HepG2 (cell line): ENCODE data around the gene LMF2. TPM values are rescaled to one million over a fixed set of nuclear protein-coding genes. Genes with fewer than 3 reads are reported as not detected.

Experiments used
- ATAC-seq: fragments of 200-7000 bp; cut with Tn5 transposase; 3 replicates; pipeline ENCODE4 v1.9.1; 2020; ENCODE audit warnings: mild to moderate bottlenecking, moderate library complexity
- BruUV-seq: library from RNA; stranded (reverse); fragments of 400-500 nt; replicated peaks from 2 replicates; lab custom pipeline; 2021; lab: Mats Ljungman, UMichigan
- CTCF ChIA-PET: fragments of 300-600 bp; formaldehyde crosslinking; extraction: SDS; loops from one replicate; lab custom pipeline; 2021; ENCODE audit warnings: low total read pairs, inconsistent platforms, low intra/inter-chr PET ratio; lab: Yijun Ruan, JAX
- POLR2A ChIA-PET: fragments of 350-600 bp; sonication (Branson Sonifier 250); formaldehyde crosslinking; loops from one replicate; lab custom pipeline; 2020; ENCODE audit warnings: antibody characterized with exemption, inconsistent platforms; lab: Yijun Ruan, JAX
- DNase-seq: peaks from one replicate; pipeline ENCODE4 v3.0.0-alpha.2; 2015; ENCODE audit warnings: low spot score
- FAIRE-seq: peaks from 3 replicates; lab custom pipeline; 2011; peaks lifted over from hg19 to GRCh38; lab: Jason Lieb, UNC
- H2AFZ ChIP-seq: one replicate; pipeline ENCODE4 v1.6.1; 2011; ENCODE audit warnings: low read length, inconsistent platforms
- H3K27ac ChIP-seq: fragments of 300-600 bp; 3 replicates; pipeline ENCODE4 v1.8.0; 2011; ENCODE audit warnings: mixed run types, mild to moderate bottlenecking, mixed read lengths, low read length, inconsistent platforms; ENCODE audit not compliant: insufficient read depth; ENCODE audit errors: extremely low read length
- H3K27me3 ChIP-seq, 2 experiments: fragments of 200-600 bp in 1 of 2; 2 replicates in 1 of 2; 3 replicates in 1 of 2; pipeline versions ENCODE4 v1.6.0 to v1.8.0; 2011; ENCODE audit warnings: low read length in 2 of 2, mild to moderate bottlenecking in 2 of 2, moderate library complexity in 2 of 2, inconsistent platforms in 1 of 2; ENCODE audit not compliant: insufficient read depth in 2 of 2, control insufficient read depth in 1 of 2
- H3K36me3 ChIP-seq, 2 experiments: fragments of 200-600 bp in 1 of 2; replicated peaks in 1 of 2; 2 replicates in 1 of 2; 3 replicates in 1 of 2; pipeline versions ENCODE4 v1.5.1 to v1.8.0; 2011; ENCODE audit warnings: low read length in 2 of 2, inconsistent platforms in 1 of 2; ENCODE audit not compliant: insufficient read depth in 2 of 2, control insufficient read depth in 1 of 2
- H3K4me1 ChIP-seq: 2 replicates; pipeline ENCODE4 v1.5.1; 2012; ENCODE audit warnings: low read length, inconsistent platforms; ENCODE audit not compliant: insufficient read depth
- H3K4me2 ChIP-seq: 2 replicates; pipeline ENCODE4 v1.6.0; 2011; ENCODE audit warnings: low read depth, low read length, inconsistent platforms
- H3K4me3 ChIP-seq, 3 experiments: fragments of 200-600 bp in 1 of 3; sonication (generic), shearing (Covaris generic) in 1 of 3; replicated peaks in 1 of 3; 2 replicates each; pipeline ENCODE4 v1.5.1; 2011 to 2016; ENCODE audit warnings: low read length in 3 of 3, inconsistent platforms in 2 of 3, low read depth in 2 of 3, mild to moderate bottlenecking in 2 of 3, control low read depth in 1 of 3, mixed read lengths in 1 of 3; ENCODE audit not compliant: insufficient read depth in 1 of 3
- H3K79me2 ChIP-seq: one replicate; pipeline ENCODE4 v1.6.1; 2011; ENCODE audit warnings: low read length, inconsistent platforms; ENCODE audit not compliant: insufficient read depth
- H3K9ac ChIP-seq: 2 replicates; pipeline ENCODE4 v1.6.0; 2011; ENCODE audit warnings: mild to moderate bottlenecking, low read depth, low read length, inconsistent platforms; ENCODE audit not compliant: insufficient read depth
- H3K9me3 ChIP-seq: 2 replicates; pipeline ENCODE4 v1.5.1; 2012; ENCODE audit warnings: mild to moderate bottlenecking, low read length
- H4K20me1 ChIP-seq: 2 replicates; pipeline ENCODE4 v1.6.0; 2011; ENCODE audit warnings: inconsistent platforms, mild to moderate bottlenecking, low read length, moderate library complexity; ENCODE audit not compliant: insufficient read depth
- GATA4 ChIP-seq: sonication (generic); IDR thresholded peaks from 2 replicates; pipeline ENCODE4 v1.6.1; 2016; ENCODE audit warnings: antibody characterized with exemption, low read depth, borderline replicate concordance
- HOMEZ ChIP-seq: IDR thresholded peaks from 2 replicates; pipeline ENCODE4 v1.6.1; 2016; ENCODE audit warnings: low read depth
- MAZ ChIP-seq, 2 experiments: sonication (generic) in 1 of 2; formaldehyde crosslinking in 1 of 2; IDR thresholded peaks; 2 replicates each; pipeline versions ENCODE4 v1.5.0 to v1.6.1; 2012 to 2020; ENCODE audit warnings: low read depth in 2 of 2, mild to moderate bottlenecking in 2 of 2, borderline replicate concordance in 1 of 2, improper control_type of control experiment in 1 of 2, low read length in 1 of 2, missing genetic modification reagents in 1 of 2, moderate library complexity in 1 of 2
- RARG ChIP-seq: sonication (generic); formaldehyde crosslinking; IDR thresholded peaks from 2 replicates; pipeline ENCODE4 v1.4.0; 2020; ENCODE audit warnings: low read depth, mild to moderate bottlenecking, missing genetic modification reagents
- RCOR2 ChIP-seq: IDR thresholded peaks from 2 replicates; pipeline ENCODE4 v1.6.1; 2016; ENCODE audit warnings: missing biosample characterization, missing genetic modification reagents
- SKI ChIP-seq: fragments of 450-650 bp; IDR thresholded peaks from one replicate; pipeline ENCODE4 v1.6.1; 2018; ENCODE audit warnings: mild to moderate bottlenecking; ENCODE audit not compliant: partially characterized antibody
- SMAD9 ChIP-seq: sonication (generic); formaldehyde crosslinking; IDR thresholded peaks from 2 replicates; pipeline ENCODE4 v1.5.1; 2020; ENCODE audit warnings: mild to moderate bottlenecking, missing genetic modification reagents
- SOX6 ChIP-seq, 2 experiments: fragments of 450-650 bp in 1 of 2; sonication (generic) in 1 of 2; formaldehyde crosslinking in 1 of 2; IDR thresholded peaks; 2 replicates each; pipeline versions ENCODE4 v1.4.0 to v1.6.1; 2017 to 2020; ENCODE audit warnings: antibody characterized with exemption in 1 of 2, mild to moderate bottlenecking in 1 of 2, missing genetic modification reagents in 1 of 2
- STAT5B ChIP-seq: sonication (generic); formaldehyde crosslinking; IDR thresholded peaks from 2 replicates; pipeline ENCODE4 v1.4.0; 2020; ENCODE audit warnings: missing genetic modification reagents
- XBP1 ChIP-seq: sonication (generic); formaldehyde crosslinking; IDR thresholded peaks from 2 replicates; pipeline ENCODE4 v1.5.0; 2020; ENCODE audit warnings: missing genetic modification reagents
- ZBTB20 ChIP-seq: sonication (generic); formaldehyde crosslinking; IDR thresholded peaks from 2 replicates; pipeline ENCODE4 v1.8.1; 2023; ENCODE audit warnings: missing genetic modification reagents, low read depth, mild to moderate bottlenecking, borderline replicate concordance
- ZGPAT ChIP-seq: IDR thresholded peaks from 2 replicates; pipeline ENCODE4 v1.6.1; 2016; ENCODE audit warnings: mild to moderate bottlenecking
- ZNF263 ChIP-seq: sonication (generic); formaldehyde crosslinking; IDR thresholded peaks from 2 replicates; pipeline ENCODE4 v1.4.0; 2020; ENCODE audit warnings: missing genetic modification reagents
- ZNF367 ChIP-seq: sonication (generic); formaldehyde crosslinking; IDR thresholded peaks from 2 replicates; pipeline ENCODE4 v1.4.0; 2020; ENCODE audit warnings: missing genetic modification reagents, borderline replicate concordance
- ZNF513 ChIP-seq: sonication (generic); formaldehyde crosslinking; conservative IDR thresholded peaks from 2 replicates; pipeline ENCODE4 v1.5.0; 2020; ENCODE audit warnings: missing genetic modification reagents
- ZNF580 ChIP-seq: IDR thresholded peaks from 2 replicates; pipeline ENCODE4 v1.6.1; 2016; ENCODE audit warnings: low read depth, borderline replicate concordance
- WGBS: methylation state at CpG from one replicate; pipeline ENCODE4 v1.1.6; 2017; ENCODE audit warnings: low lambda C conversion rate; 5-methylcytosine and 5-hydroxymethylcytosine counted together
- in situ Hi-C: cut with HindIII; loops from 2 replicates; pipeline ENCODE4 v1.10.0; 2017; ENCODE audit warnings: low pct_unique_long_range_greater_than_20kb; ENCODE audit not compliant: extremely low pct_ligation_motif_present
- intact Hi-C: fragments of 100-400 bp; cut with micrococcal nuclease; formaldehyde crosslinking; loops from one replicate; pipeline ENCODE4 v1.10.0; 2022; ENCODE audit not compliant: unreplicated experiment
- polyA plus RNA-seq, 8 experiments: library from polyadenylated mRNA; depleted of rRNA in 3 of 8; stranded (reverse) in 7 of 8; unstranded in 1 of 8; fragments of >200 nt; fragmentation: Illumina TruSeq in 4 of 8; extraction: Trizol in 4 of 8; gene quantifications; 2 replicates each; pipeline versions ENCODE4 v1.2.1 to v1.2.3, GENCODE V29; 2011 to 2016; ENCODE audit warnings: low read depth in 4 of 8, missing spikeins in 1 of 8, mixed read lengths in 1 of 8; ENCODE audit not compliant: insufficient read depth in 1 of 8
- total RNA-seq, 5 experiments: library from RNA; depleted of rRNA; stranded (reverse); fragments of >200 nt; fragmentation: Illumina TruSeq; extraction: Trizol; gene quantifications; 2 replicates each; pipeline ENCODE4 v1.2.3, GENCODE V29; 2016; ENCODE audit warnings: low read depth in 1 of 5

The LMF2 gene
- total and polyA plus RNA-seq, 2 of the 13 experiments (the other 11 are each of a cell fraction or from before 2014, with no cell fraction given), result 23.3 to 30.6 TPM

GRCh38 chr22:50522208-50522805 lies 14.8 kb upstream of the LMF2 start:
- H3K4me2 ChIP-seq, result no peak overlapping the region
- H3K9me3 ChIP-seq, result no peaks in the 10 kb centered on the region
- H2AFZ ChIP-seq, result no peak overlapping the region
- H3K27me3 ChIP-seq, result no peaks in the 10 kb centered on the region
- H4K20me1 ChIP-seq, result peaks cover 19% of the 10 kb centered on the region
- no TSS peak for BruUV-seq
- peaks cover 20% of the 10 kb centered on the region for H3K79me2 ChIP-seq
- ATAC-seq (no peak), DNase-seq (no peak), FAIRE-seq (no peak)
- intact Hi-C loops, result no loop called here
- H3K4me1 ChIP-seq, result peaks cover 22% of the 10 kb centered on the region
- TF ChIP-seq MAZ (IDR thresholded peaks at IDR 0.05; ENCODE audit: borderline replicate concordance, low read depth, low read length) (no peak), MAZ (CRISPR knock-in tag; IDR thresholded peaks at IDR 0.05; ENCODE audit: low read depth) (no peak), SKI (no peak), SMAD9 (CRISPR knock-in tag) (no peak), ZNF263 (CRISPR knock-in tag) (no peak), SOX6 (IDR thresholded peaks at IDR 0.05) (no peak), SOX6 (CRISPR knock-in tag; IDR thresholded peaks at IDR 0.05) (no peak), ZNF367 (CRISPR knock-in tag) (no peak), STAT5B (CRISPR knock-in tag) (no peak), ZNF580 (CRISPR knock-in tag) (no peak), HOMEZ (CRISPR knock-in tag) (no peak), XBP1 (CRISPR knock-in tag) (no peak), ZGPAT (CRISPR knock-in tag) (no peak), RCOR2 (no peak), GATA4 (no peak), ZNF513 (CRISPR knock-in tag) (no peak), ZBTB20 (no peak), RARG (CRISPR knock-in tag) (no peak)
- H3K27ac ChIP-seq, result no peak overlapping the region
- H3K36me3 ChIP-seq, result peaks cover 19 to 49% of the 10 kb centered on the region in 2 experiments; a peak in 4 of 5 replicates
- no peak overlapping the region for H3K9ac ChIP-seq
- WGBS, result 97% methylated on average over 13 of the region's 15 CpGs
- H3K4me3 ChIP-seq, result no peak overlapping the region
- ChIA-PET CTCF (no interaction called here), POLR2A (interaction anchor here (1.0 kb wide), 1 partner anchor 38 kb away, joined by 3 read pairs; no protein-coding TSS in a partner anchor)
- in situ Hi-C loops, result no loop called here
